OCI-LY3 (cell line): ENCODE results near the gene SLFN12.

Source experiments
- CTCF ChIP-seq: fragments of 200-600, 300-600 bp; sonication (generic); IDR thresholded peaks from 2 replicates; pipeline ENCODE4 v1.5.1; 2014; ENCODE audit warnings: antibody characterized with exemption, low read length, low read depth
- EZH2phosphoT487 ChIP-seq: fragments of 200-600 bp; shearing (Covaris generic); IDR thresholded peaks from 2 replicates; pipeline ENCODE4 v1.6.1; 2018; ENCODE audit warnings: antibody characterized with exemption, mixed run types, low read depth

GRCh38 chr17:35374766-35375344 lies 57.4 kb downstream of the SLFN12 start:
- TF ChIP-seq CTCF, result no peak
- no peak for TF ChIP-seq EZH2phosphoT487
